ENCODE results near the gene NECAB3. TPM values are rescaled to one million over a fixed set of nuclear protein-coding genes. Genes with fewer than 3 reads are reported as not detected.
A peak's percentile ranks its signal among the peaks of the same experiment; 100 is the strongest.

Gene NECAB3
- total RNA-seq = 10 to 100 TPM; 12.2 to 13.3 TPM

- H3K9me3 Mint-ChIP-seq (ENCODE audit: low read depth) = no peaks in the 10 kb centered on the region
- H3K36me3 Mint-ChIP-seq (ENCODE audit: low read depth) = peaks cover 26% of the 10 kb centered on the region
- H3K4me1 Mint-ChIP-seq = peaks cover 42% of the 10 kb centered on the region
- peak; percentile 69 for ATAC-seq
- no peaks in the 10 kb centered on the region for H3K27me3 Mint-ChIP-seq
- intact Hi-C loops (cut with DNase I, micrococcal nuclease) = loop anchor here in 1 of 2 experiments (1.0 kb wide), 1 partner anchor 12 kb away; the partner anchor contains the start of gene E2F1
- peak within 1 kb of the TSS; percentile 79 for H3K4me3 Mint-ChIP-seq
- DNase-seq = peak; percentile 74
- POLR2A ChIA-PET = interaction anchor here (0.6 kb wide), 1 partner anchor 17 kb away, joined by 4 read pairs; no protein-coding TSS in a partner anchor
- peak within 1 kb of the TSS; percentile 76 for H3K27ac Mint-ChIP-seq
- CTCF ChIA-PET = interaction anchor here (0.6 to 2.1 kb wide), 3 partner anchors 7 to 1118 kb away, joined by 4 to 10 read pairs (median 6); partner anchors contain the start of gene ACTL10
Measured at GRCh38 chr20:33674294-33675135, at the start of gene NECAB3. Gene NECAB3, minus strand, starts transcription at chr20:33674428. Its CDS starts 76 bp downstream, at chr20:33674352.

DNA sequence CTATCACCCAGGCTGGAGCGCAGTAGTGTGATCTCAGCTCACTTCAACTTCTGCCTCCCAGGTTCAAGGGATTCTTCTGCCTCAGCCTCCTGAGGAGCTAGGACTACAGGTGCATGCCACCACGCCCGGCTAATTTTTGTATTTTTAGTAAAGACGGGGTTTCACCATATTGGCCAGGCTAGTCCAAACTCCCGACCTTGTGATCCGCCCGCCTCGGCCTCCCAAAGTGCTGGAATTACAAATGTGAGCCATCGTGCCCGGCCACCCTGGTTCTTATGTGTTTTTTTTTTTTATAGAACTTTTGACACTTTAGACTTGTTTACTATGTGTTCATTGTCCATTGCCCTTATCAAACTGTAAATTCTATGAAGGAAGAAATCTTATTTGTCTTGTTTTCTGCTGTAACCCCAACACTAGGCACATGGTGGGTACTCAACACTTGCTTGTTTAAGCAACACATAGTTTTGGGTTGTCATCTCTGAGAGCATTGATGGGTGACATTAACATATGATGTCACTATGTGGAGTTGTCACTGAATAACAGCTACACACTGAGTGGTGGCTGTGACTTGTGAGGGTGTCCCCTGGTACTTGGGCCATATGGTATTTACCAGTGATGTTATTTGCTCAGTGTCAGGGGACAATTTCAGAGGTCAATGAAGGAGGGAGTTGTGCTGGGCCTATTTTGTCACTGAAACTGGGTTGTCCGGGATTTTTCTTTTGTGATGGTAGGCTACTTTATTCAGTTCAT is 47.3 kb upstream of the NECAB3 start:
- intact Hi-C loops (cut with DNase I, micrococcal nuclease) = loop anchor here in 1 of 2 experiments (2.0 kb wide), 1 partner anchor 59 kb away; the partner anchor contains the start of gene C20orf144
- CTCF ChIA-PET = no interaction called here
- no peak overlapping the region for H3K4me3 Mint-ChIP-seq

DNA sequence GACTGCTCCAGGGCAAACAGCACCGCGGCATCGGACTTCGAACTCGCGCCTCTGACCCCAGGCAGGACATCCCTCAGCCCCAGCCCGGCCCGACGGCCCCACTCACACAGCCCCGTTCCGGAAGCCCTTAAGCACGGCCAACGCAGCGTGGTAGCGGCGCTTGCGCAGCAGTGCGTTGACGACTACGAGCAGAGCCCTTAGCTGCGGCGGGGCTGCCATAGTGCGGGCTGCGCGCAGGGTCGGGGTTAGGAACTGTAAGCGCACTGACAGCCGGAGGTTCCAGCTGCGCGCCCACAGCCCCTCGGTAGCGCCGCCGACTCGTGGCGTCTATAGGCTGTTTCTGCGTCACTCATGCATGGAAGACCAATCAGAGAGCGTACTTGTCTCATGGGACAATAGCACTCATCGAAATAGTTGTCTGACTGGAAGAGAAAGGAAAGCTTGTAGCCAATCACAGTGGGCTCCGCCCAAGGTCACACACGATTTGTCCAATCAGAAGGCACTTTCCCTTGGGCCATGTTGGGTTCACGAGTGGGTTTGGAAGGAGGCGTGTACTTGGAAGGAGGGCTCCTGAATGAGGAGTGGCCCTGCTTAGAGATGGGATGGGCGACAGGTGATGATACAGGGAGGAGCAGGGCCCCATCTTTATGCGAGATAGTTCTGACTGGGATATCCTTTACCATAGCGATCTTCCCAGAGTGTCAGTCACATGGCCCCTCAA is 45.9 kb upstream of the NECAB3 start, which contains the start of gene PXMP4:
TSS of gene PXMP4 (minus strand) at position 322 of the 721 bp plus-strand sequence. CDS start at position 219, 103 bp downstream.
- peaks cover 18% of the 10 kb centered on the region for H3K4me1 Mint-ChIP-seq
- POLR2A ChIA-PET = interaction anchor here (0.6 to 1.9 kb wide), 12 partner anchors 11 to 520 kb away, joined by 3 to 13 read pairs (median 4); partner anchors contain the start of genes ACTL10, CBFA2T2, RALY and ZNF341
- H3K27ac Mint-ChIP-seq = peak within 1 kb of the TSS; percentile 83
- ATAC-seq = peak; percentile 99
- no peaks in the 10 kb centered on the region for H3K27me3 Mint-ChIP-seq
- intact Hi-C loops (cut with DNase I, micrococcal nuclease) = loop anchor here (1.0 to 2.0 kb wide), 10 partner anchors 12 to 276 kb away; partner anchors contain the start of genes CHMP4B (in 2 of the 2), E2F1 (in 2 of the 2), C20orf144 (in 1 of the 2) and CBFA2T2 (in 1 of the 2)
- CTCF ChIA-PET = interaction anchor here (0.6 to 2.2 kb wide), 14 partner anchors 8 to 1851 kb away, joined by 3 to 11 read pairs (median 3); partner anchors contain the start of genes ACTL10 and CHMP4B
- H3K36me3 Mint-ChIP-seq (ENCODE audit: low read depth) = no peaks in the 10 kb centered on the region
- peak within 1 kb of the TSS; percentile 88 for H3K4me3 Mint-ChIP-seq
- peaks cover 2% of the 10 kb centered on the region for H3K9me3 Mint-ChIP-seq (ENCODE audit: low read depth)
- DNase-seq = peak; percentile 92

More for the DNA sequence above, 47.3 kb upstream of the NECAB3 start:
- peaks cover 2% of the 10 kb centered on the region for H3K9me3 Mint-ChIP-seq (ENCODE audit: low read depth)
- ATAC-seq = no peak
- H3K4me1 Mint-ChIP-seq = peaks cover 18% of the 10 kb centered on the region
- POLR2A ChIA-PET = no interaction called here
- peak overlapping the region; percentile 83 for H3K27ac Mint-ChIP-seq
- H3K36me3 Mint-ChIP-seq (ENCODE audit: low read depth) = no peaks in the 10 kb centered on the region
- no peak for DNase-seq
- H3K27me3 Mint-ChIP-seq = no peaks in the 10 kb centered on the region

GRCh38 chr20:33719277-33719988 is 45.2 kb upstream of the NECAB3 start:
- ChIA-PET CTCF (interaction anchor here (0.7 to 2.2 kb wide), 11 partner anchors 9 to 1851 kb away, joined by 3 to 11 read pairs (median 4); partner anchors contain the start of genes ACTL10 and CHMP4B), POLR2A (interaction anchor here (0.5 to 1.9 kb wide), 12 partner anchors 10 to 521 kb away, joined by 3 to 13 read pairs (median 3); partner anchors contain the start of genes CBFA2T2, RALY and ZNF341)
- peaks cover 18% of the 10 kb centered on the region for H3K4me1 Mint-ChIP-seq
- no peaks in the 10 kb centered on the region for H3K27me3 Mint-ChIP-seq
- H3K9me3 Mint-ChIP-seq (ENCODE audit: low read depth) = peaks cover 2% of the 10 kb centered on the region
- intact Hi-C loops (cut with DNase I, micrococcal nuclease) = no loop called here
- peak overlapping the region; percentile 73 for H3K27ac Mint-ChIP-seq
- peak overlapping the region; percentile 88 for H3K4me3 Mint-ChIP-seq
- ATAC-seq = no peak
- no peak for DNase-seq
- H3K36me3 Mint-ChIP-seq (ENCODE audit: low read depth) = no peaks in the 10 kb centered on the region

- CTCF ChIA-PET = no interaction called here
- H3K9me3 Mint-ChIP-seq (ENCODE audit: low read depth) = peaks cover 2% of the 10 kb centered on the region
- H3K4me1 Mint-ChIP-seq = peaks cover 18% of the 10 kb centered on the region
- no peak overlapping the region for H3K27ac Mint-ChIP-seq
- intact Hi-C loops (cut with DNase I, micrococcal nuclease) = no loop called here
- POLR2A ChIA-PET = no interaction called here
- no peak for ATAC-seq
- no peak for DNase-seq
- no peak overlapping the region for H3K4me3 Mint-ChIP-seq
- peaks cover 6% of the 10 kb centered on the region for H3K36me3 Mint-ChIP-seq (ENCODE audit: low read depth)
- no peaks in the 10 kb centered on the region for H3K27me3 Mint-ChIP-seq
Measured at GRCh38 chr20:33716498-33716897, 42.3 kb upstream of the NECAB3 start.

GRCh38 chr20:33713865-33714367 is 39.7 kb upstream of the NECAB3 start:
- ChIA-PET CTCF (interaction anchor here (0.6 kb wide), 2 partner anchors 95 to 356 kb away, joined by 3 read pairs; no protein-coding TSS in a partner anchor), POLR2A (no interaction called here)
- intact Hi-C loops (cut with DNase I, micrococcal nuclease) = no loop called here
- Mint-ChIP-seq H3K4me1 (peaks cover 16% of the 10 kb centered on the region), H3K27me3 (no peaks in the 10 kb centered on the region), H3K36me3 (ENCODE audit: low read depth) (peaks cover 14% of the 10 kb centered on the region), H3K27ac (no peak overlapping the region), H3K9me3 (ENCODE audit: low read depth) (no peaks in the 10 kb centered on the region), H3K4me3 (no peak overlapping the region)
- ATAC-seq (no peak), DNase-seq (no peak)

- H3K4me3 Mint-ChIP-seq = no peak overlapping the region
- intact Hi-C loops (cut with DNase I, micrococcal nuclease) = no loop called here
- H3K27ac Mint-ChIP-seq = no peak overlapping the region
- no peaks in the 10 kb centered on the region for H3K27me3 Mint-ChIP-seq
- no peaks in the 10 kb centered on the region for H3K9me3 Mint-ChIP-seq (ENCODE audit: low read depth)
- ChIA-PET CTCF (no interaction called here), POLR2A (no interaction called here)
- peaks cover 12% of the 10 kb centered on the region for H3K4me1 Mint-ChIP-seq
- peaks cover 16% of the 10 kb centered on the region for H3K36me3 Mint-ChIP-seq (ENCODE audit: low read depth)
- ATAC-seq (no peak), DNase-seq (no peak)
Measured at GRCh38 chr20:33711446-33711738, 37.2 kb upstream of the NECAB3 start.

DNA sequence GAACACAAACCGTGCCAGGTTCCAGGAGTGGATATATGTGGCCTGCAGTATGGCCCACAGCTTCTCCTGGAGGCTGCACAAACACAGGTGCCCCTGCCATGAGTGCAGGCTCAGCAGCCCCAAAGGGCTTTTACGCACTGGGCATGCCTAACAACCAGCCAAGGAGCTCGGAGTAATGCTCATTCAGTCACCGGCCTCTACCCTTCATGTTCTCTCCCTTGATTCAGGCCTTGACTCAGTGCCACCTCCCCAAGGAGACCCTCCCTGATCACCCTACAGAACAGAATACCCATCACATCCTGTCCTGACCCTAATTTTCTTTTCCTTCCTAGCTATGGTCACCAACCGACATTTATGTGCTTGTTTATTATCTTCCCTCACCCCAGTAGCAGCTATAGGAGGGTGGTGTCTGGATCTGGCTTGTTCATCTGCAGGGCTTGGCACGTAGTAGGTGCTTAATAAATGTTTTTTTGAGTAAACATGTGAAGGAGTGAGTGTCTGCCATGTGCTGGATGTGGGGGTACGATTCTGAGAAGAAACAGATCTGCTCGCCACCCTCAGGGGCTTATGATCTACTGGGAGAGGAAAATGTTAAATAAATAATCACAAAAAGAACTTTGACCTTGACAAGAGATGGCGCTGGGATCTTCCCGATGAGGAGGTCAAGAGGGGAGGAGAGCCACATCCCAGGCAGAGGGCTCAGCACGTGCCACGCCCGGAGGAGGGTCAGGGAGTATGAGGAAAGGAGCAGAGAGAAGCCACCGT is 36.6 kb upstream of the NECAB3 start:
- Mint-ChIP-seq H3K4me1 (peaks cover 12% of the 10 kb centered on the region), H3K4me3 (no peak overlapping the region), H3K9me3 (ENCODE audit: low read depth) (no peaks in the 10 kb centered on the region), H3K27ac (no peak overlapping the region), H3K36me3 (ENCODE audit: low read depth) (peaks cover 16% of the 10 kb centered on the region), H3K27me3 (no peaks in the 10 kb centered on the region)
- ATAC-seq (no peak), DNase-seq (no peak)
- CTCF ChIA-PET = interaction anchor here (0.6 to 0.8 kb wide), 2 partner anchors 448 to 1644 kb away, joined by 3 to 4 read pairs; no protein-coding TSS in a partner anchor
- POLR2A ChIA-PET = no interaction called here
- intact Hi-C loops (cut with DNase I, micrococcal nuclease) = no loop called here

DNA sequence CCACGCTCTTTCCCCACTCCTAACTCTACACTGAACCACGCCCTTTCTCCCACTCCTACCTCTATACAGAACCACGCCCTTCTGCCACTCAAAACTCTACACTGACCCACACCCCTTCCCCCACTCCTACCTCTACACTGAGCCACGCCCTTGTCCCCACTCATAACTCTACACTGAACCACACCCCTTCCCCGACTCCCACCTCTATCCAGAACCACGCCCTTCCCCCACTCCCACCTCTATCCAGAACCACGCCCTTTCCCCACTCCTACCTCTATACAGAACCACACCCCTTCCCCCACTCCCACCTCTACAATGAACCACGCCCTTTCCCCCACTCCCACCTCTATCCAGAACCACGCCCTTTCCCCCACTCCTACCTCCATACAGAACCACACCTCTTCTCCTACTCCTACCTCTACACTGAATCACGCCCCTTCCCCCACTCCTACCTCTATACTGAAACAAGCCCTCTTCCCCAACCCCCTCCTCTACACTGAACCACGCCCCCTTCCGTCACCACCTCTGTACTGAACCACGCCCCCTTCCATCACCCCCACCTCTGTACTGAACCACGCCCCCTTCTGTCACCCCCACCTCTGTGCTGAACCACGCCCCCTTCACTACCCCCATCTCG is 35.8 kb upstream of the NECAB3 start:
- H3K9me3 Mint-ChIP-seq (ENCODE audit: low read depth) = no peaks in the 10 kb centered on the region
- peak; percentile 50 for ATAC-seq

More for the DNA sequence above, 35.8 kb upstream of the NECAB3 start:
- no peaks in the 10 kb centered on the region for H3K27me3 Mint-ChIP-seq
- CTCF ChIA-PET = no interaction called here
- intact Hi-C loops (cut with DNase I, micrococcal nuclease) = loop anchor here in 1 of 2 experiments (1.0 kb wide), 1 partner anchor 20 kb away; no protein-coding TSS in a partner anchor
- DNase-seq = no peak
- peaks cover 16% of the 10 kb centered on the region for H3K36me3 Mint-ChIP-seq (ENCODE audit: low read depth)
- H3K27ac Mint-ChIP-seq = peak overlapping the region; percentile 19
- H3K4me3 Mint-ChIP-seq = no peak overlapping the region
- peaks cover 12% of the 10 kb centered on the region for H3K4me1 Mint-ChIP-seq
- POLR2A ChIA-PET = interaction anchor here (1.2 kb wide), 1 partner anchor 10 kb away, joined by 4 read pairs; the partner anchor contains the start of gene PXMP4

Measured in activated CD4-positive, alpha-beta T cell treated with anti-CD3 and anti-CD28 coated beads for 36 hours (primary cell).